Measurements from ENCODE around the gene APOL6.
"Not testable (repeated sequence)": the region's sequence is repeated elsewhere in the genome, so short reads cannot be mapped to it uniquely, and the experiment has no call there.

- TF ChIP-seq CTCF (optimal IDR thresholded peaks at IDR 0.05 in 1 of 3, IDR thresholded peaks at IDR 0.05 in 1 of 3, conservative IDR thresholded peaks at IDR 0.05 in 1 of 3; ENCODE audit: extremely low read depth in 1 of 3, insufficient read depth in 2 of 3, low read length in 3 of 3); EZH2 (IDR thresholded peaks at IDR 0.05; ENCODE audit: low read length): not testable (repeated sequence)
Observed at GRCh38 chr22:35623885-35624284, 24.4 kb upstream of the APOL6 start.

Measured in keratinocyte (primary cell).